Activated CD8-positive, alpha-beta memory T cell treated with anti-CD3 and anti-CD28 coated beads, Interleukin-2, amount 10 ng/mL, durations not matched to agents 7 days and 5 days (primary cell): ENCODE data around the gene ALOX15. TPM values are rescaled to one million over a fixed set of nuclear protein-coding genes. Genes with fewer than 3 reads are reported as not detected.
"Not testable (repeated sequence)": the region's sequence is repeated elsewhere in the genome, so short reads cannot be mapped to it uniquely, and the experiment has no call there.

Experiments used
- ATAC-seq: fragments of 150-1000 bp; cut with Tn5 transposase; one replicate; pipeline ENCODE4 v1.10.0; 2021; ENCODE audit warnings: moderate library complexity
- CTCF ChIA-PET: fragments of 350-600 bp; sonication (Branson Sonifier 250); formaldehyde crosslinking; loops from one replicate; lab custom pipeline; 2021; ENCODE audit warnings: antibody characterized with exemption; lab: Charles Lee
- DNase-seq: peaks from one replicate; pipeline ENCODE4 v3.0.0-alpha.2; 2020
- H3K27ac Mint-ChIP-seq: one replicate; pipeline ENCODE4 v1.8.0; 2021; ENCODE audit warnings: mild to moderate bottlenecking, mixed read lengths
- H3K27me3 Mint-ChIP-seq: one replicate; pipeline ENCODE4 v1.8.0; 2021; ENCODE audit warnings: mixed read lengths
- H3K36me3 Mint-ChIP-seq: one replicate; pipeline ENCODE4 v1.8.0; 2021; ENCODE audit warnings: mild to moderate bottlenecking, mixed read lengths
- H3K4me1 Mint-ChIP-seq: one replicate; pipeline ENCODE4 v1.8.0; 2021; ENCODE audit warnings: mixed read lengths
- H3K4me3 Mint-ChIP-seq: one replicate; pipeline ENCODE4 v1.8.0; 2021; ENCODE audit warnings: mild to moderate bottlenecking, moderate library complexity, mixed read lengths
- H3K9me3 Mint-ChIP-seq: one replicate; pipeline ENCODE4 v1.8.0; 2022; ENCODE audit warnings: low read depth, mixed read lengths
- total RNA-seq, 2 experiments: library from RNA; stranded (reverse); gene quantifications; one replicate each; pipeline ENCODE4 v1.2.3, GENCODE V29; 2021

The ALOX15 gene
- total RNA-seq, 2 experiments from 2014 or later, result not detected

DNA sequence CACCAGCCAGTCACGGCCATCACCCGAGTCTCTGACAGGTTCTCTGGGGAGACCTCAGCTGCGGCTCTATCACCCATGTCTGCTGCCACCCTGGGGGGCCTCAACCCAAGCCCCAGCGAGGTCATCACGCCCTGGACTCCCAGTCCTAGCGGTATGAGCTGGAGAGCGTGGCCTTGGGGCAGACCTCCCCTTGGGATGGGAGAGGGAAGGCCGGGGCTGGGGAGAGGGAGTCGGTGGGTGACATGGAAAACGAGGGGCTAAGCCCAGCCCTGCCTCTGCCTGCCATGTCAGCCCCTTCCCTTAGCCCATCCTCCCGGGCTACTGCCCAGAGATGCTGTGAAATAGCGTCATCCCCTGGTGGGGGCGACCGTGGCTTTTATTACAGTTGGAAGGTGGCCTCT lies 48.5 kb downstream of the ALOX15 start:
- DNase-seq, result no peak
- Mint-ChIP-seq H3K36me3 (no peaks in the 10 kb centered on the region), H3K9me3 (no peaks in the 10 kb centered on the region), H3K4me1 (peaks cover 4% of the 10 kb centered on the region), H3K27me3 (peaks cover 11% of the 10 kb centered on the region), H3K4me3 (no peak overlapping the region), H3K27ac (no peak overlapping the region)
- CTCF ChIA-PET, result no interaction called here
- no peak for ATAC-seq

DNA sequence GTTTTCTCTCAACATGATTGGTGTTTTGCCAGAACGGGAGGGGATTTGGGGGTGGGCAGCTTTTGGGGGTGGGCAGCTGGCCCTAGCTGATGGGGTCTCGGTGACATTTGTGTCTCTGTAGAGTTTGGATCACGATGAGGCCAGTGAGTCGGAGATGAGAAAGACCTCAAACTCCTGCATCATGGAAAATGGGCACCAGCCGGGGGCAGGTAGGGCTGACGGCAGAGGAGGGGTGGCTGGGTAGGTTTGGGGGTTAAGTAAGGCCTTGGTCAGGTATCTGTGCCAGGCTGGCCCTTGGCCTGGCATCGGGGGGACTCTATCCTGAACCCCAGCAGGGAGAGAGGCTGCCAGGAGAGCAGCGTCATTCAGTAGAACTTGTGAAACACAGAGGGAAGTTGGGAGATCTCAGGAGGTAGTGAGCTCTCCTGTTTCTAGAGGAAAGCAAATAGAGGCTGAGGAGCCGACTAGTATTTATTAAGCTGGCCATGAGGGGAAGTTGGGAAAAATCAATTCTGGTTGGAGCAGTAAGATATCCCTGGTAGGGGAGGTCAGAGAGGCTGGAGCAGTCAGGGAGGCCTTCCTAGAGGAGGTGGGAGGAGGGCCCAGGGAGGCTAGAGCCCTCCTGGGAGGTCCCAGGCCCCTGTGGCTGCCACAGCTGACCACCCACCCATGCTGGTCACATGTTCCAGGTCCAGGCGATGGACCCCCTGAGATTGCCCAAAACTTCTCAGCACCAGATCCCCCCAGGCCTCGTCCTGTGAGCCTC lies 49.1 kb downstream of the ALOX15 start:
- Mint-ChIP-seq H3K4me3 (no peak overlapping the region), H3K9me3 (no peaks in the 10 kb centered on the region), H3K27ac (no peak overlapping the region), H3K27me3 (peaks cover 13% of the 10 kb centered on the region), H3K4me1 (peaks cover 4% of the 10 kb centered on the region), H3K36me3 (no peaks in the 10 kb centered on the region)
- CTCF ChIA-PET, result no interaction called here
- DNase-seq, result no peak
- no peak for ATAC-seq

DNA sequence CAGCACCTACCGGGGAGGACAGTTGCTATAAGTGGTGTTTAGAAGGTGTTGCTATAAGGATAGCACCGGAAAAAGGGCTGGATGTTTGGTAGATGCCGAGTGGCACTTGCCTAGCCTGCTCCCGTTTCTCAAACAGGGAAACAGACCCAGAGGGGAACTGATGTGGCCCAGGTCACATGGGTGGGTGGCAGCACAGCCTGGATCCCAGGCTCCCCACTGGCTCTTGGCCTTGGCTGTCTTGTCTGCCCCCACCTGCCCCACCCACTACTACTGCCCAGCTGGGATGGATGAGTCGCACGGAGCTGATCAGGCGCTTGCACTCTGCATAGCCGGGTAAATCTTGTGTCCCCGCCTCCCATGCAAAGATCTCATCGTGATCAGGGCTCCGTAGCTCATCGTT lies 49.9 kb downstream of the ALOX15 start:
- Mint-ChIP-seq H3K4me3 (no peak overlapping the region), H3K36me3 (no peaks in the 10 kb centered on the region), H3K9me3 (no peaks in the 10 kb centered on the region), H3K27me3 (peaks cover 21% of the 10 kb centered on the region), H3K27ac (no peak overlapping the region), H3K4me1 (peaks cover 4% of the 10 kb centered on the region)
- DNase-seq, result no peak
- no peak for ATAC-seq
- CTCF ChIA-PET, result interaction anchor here (1.7 kb wide), 1 partner anchor 24 kb away, joined by 5 read pairs; no protein-coding TSS in a partner anchor

DNA sequence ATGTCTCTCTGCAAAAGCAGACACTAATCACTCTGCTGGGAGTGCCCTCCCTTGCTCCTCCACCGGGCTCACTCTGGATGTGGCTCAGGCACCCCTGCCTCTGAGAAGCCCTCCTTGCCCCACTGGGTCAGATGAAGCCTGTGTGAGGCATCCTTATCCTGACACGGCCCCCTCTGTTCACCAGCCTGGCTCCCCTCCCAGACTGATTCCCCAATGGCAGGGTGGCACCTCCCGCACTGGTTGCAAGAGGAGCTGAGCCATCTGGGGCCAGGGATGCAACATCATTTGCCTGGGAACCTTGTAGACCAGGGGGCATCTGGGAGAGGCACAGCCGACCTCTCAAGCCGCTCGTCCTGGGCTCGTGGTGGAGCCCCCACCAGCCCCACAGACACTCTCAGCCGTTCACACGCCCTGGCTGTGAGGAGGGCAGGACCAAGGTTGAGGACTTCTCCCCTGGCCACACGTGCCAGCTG lies 50.5 kb downstream of the ALOX15 start:
- Mint-ChIP-seq H3K9me3 (no peaks in the 10 kb centered on the region), H3K36me3 (no peaks in the 10 kb centered on the region), H3K27me3 (peaks cover 26% of the 10 kb centered on the region), H3K4me3 (no peak overlapping the region), H3K4me1 (peaks cover 4% of the 10 kb centered on the region), H3K27ac (no peak overlapping the region)
- CTCF ChIA-PET, result interaction anchor here (1.7 kb wide), 1 partner anchor 23 kb away, joined by 5 read pairs; no protein-coding TSS in a partner anchor
- no peak for ATAC-seq
- DNase-seq, result no peak

DNA sequence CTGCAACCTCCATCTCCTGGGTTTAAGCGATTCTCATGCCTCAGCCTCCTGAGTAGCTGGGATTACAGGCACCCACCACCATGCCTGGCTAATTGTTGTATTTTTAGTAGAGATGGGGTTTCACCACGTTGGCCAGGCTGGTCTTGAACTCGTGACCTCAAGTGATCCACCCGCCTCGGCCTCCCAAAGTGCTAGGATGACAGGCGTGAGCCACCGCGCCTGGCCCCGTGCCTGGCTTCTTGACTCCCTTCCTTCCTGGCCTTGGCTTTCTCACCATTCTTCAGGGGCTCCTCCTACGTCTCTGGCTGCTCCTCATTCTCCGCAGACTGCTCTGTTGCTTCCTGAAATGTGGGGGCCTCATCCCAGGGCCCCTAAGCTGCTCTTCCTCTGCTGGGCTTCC lies 51.4 kb downstream of the ALOX15 start:
- CTCF ChIA-PET, result interaction anchor here (1.7 kb wide), 1 partner anchor 22 kb away, joined by 5 read pairs; no protein-coding TSS in a partner anchor
- not testable (repeated sequence) for H3K4me3 Mint-ChIP-seq, H3K9me3 Mint-ChIP-seq, ATAC-seq, DNase-seq, H3K4me1 Mint-ChIP-seq, H3K36me3 Mint-ChIP-seq, H3K27ac Mint-ChIP-seq
- peaks cover 33% of the 10 kb centered on the region for H3K27me3 Mint-ChIP-seq

DNA sequence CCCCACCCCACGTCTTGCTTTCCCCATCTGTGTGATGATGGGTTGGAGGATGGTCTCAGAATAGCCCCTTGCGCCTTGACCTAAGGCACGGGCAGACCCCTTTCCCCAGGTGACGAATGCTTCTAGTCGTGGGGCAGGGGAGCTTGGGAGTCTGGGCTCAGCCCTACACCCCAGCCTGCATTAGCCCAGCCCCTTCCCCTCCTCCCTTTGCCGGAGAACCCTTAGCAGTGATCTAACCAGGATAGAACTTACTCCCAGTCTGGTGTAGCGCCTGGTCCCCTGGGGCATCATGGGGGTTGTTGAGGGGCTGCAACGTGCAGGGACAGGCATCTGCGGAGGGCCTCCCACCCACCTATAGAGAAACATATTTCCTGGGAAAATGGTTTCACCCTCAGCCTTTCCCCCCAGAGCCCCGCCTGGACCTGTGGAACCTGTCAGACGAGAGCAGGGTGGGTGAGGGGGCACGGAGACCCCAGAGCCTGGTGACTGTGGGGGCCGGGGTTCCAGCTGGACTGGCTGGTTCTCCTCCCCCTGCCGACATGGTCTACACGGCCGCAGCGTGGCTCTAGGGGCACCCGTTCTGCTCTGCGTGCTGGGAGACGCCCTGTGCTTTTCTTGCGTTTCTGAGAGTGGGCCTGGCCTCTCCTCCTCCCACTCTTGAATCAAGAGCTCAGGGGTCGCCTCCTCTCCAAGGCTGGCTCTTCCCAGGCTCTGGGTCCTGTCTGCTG lies 52.4 kb downstream of the ALOX15 start:
- Mint-ChIP-seq H3K4me3 (no peak overlapping the region), H3K36me3 (no peaks in the 10 kb centered on the region), H3K9me3 (no peaks in the 10 kb centered on the region), H3K27ac (no peak overlapping the region), H3K4me1 (no peaks in the 10 kb centered on the region), H3K27me3 (peaks cover 31% of the 10 kb centered on the region)
- CTCF ChIA-PET, result interaction anchor here (1.1 kb wide), 1 partner anchor 22 kb away, joined by 3 read pairs; no protein-coding TSS in a partner anchor
- ATAC-seq (no peak), DNase-seq (no peak)

DNA sequence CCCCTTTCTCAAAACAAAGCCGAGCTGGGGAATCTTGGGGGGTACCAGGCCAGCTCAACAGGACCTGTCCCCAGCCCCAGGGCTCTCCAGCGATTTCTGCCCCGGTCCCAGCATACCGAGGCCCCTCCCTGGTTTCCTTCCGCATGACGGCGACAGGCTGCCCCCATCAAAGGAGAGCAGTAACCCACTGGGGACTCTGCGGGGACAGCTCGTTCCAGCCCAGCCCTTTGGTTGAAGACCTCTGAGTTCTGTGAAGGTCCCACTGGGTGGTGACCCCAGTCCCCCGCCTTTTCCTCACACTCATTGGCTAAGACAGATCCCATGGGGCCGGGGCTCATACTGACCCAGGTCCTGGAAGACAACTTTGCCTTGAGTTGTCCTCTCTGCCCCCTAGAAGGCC lies 53.1 kb downstream of the ALOX15 start:
- Mint-ChIP-seq H3K4me3 (no peak overlapping the region), H3K27me3 (peaks cover 37% of the 10 kb centered on the region), H3K4me1 (peaks cover 3% of the 10 kb centered on the region), H3K36me3 (no peaks in the 10 kb centered on the region), H3K9me3 (no peaks in the 10 kb centered on the region), H3K27ac (no peak overlapping the region)
- ATAC-seq (no peak), DNase-seq (no peak)
- CTCF ChIA-PET, result interaction anchor here (1.1 kb wide), 1 partner anchor 21 kb away, joined by 3 read pairs; no protein-coding TSS in a partner anchor

DNA sequence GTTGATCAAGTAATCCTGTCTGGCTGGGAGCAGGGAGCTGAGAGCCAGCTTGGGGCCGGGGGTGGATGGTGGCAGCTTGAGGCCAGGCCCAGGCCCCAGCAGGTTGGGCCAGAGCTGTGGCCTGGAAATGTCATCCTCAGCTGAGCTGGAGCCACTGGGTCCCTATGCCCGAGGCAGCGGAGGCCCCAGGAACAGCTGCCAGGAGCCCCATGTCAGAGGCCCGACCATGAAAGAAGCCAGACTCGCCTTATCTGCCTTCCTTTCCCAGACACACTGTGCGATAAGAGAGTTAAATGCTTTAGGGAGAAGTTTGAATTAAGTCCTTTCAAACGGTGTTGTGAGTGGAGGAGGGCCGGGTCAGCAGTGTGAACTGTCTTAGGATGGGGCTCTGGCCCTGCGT lies 53.7 kb downstream of the ALOX15 start:
- Mint-ChIP-seq H3K27ac (no peak overlapping the region), H3K9me3 (no peaks in the 10 kb centered on the region), H3K36me3 (no peaks in the 10 kb centered on the region), H3K27me3 (peaks cover 43% of the 10 kb centered on the region), H3K4me3 (no peak overlapping the region), H3K4me1 (peaks cover 3% of the 10 kb centered on the region)
- DNase-seq (no peak), ATAC-seq (no peak)
- CTCF ChIA-PET, result interaction anchor here (1.3 kb wide), 1 partner anchor 23 kb away, joined by 4 read pairs; no protein-coding TSS in a partner anchor

DNA sequence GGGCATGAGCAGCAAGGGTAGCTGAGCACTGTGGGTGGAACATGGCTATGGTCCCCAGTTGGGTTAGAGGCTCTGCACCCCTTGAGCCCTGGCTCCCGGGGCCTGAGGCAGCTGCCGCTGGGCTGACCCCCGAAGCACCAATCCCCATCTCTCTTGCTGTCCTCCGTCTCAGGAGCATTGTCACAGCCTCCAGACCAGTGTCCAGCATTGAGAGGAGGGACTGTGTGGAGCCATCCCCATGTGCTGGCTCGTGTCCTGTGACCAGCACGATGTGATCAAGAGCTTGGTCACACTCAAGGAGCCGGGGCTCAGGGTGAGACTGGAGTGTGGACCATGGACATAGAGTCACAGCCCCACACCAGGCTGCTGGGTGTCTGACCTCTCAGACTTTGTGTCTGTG lies 54.3 kb downstream of the ALOX15 start:
- peaks cover 49% of the 10 kb centered on the region for H3K27me3 Mint-ChIP-seq
- no peak overlapping the region for H3K27ac Mint-ChIP-seq
- H3K9me3 Mint-ChIP-seq, result no peaks in the 10 kb centered on the region
- H3K4me3 Mint-ChIP-seq, result no peak overlapping the region
- H3K36me3 Mint-ChIP-seq, result no peaks in the 10 kb centered on the region
- ATAC-seq (no peak), DNase-seq (no peak)
- peaks cover 3% of the 10 kb centered on the region for H3K4me1 Mint-ChIP-seq
- CTCF ChIA-PET, result interaction anchor here (0.7 to 1.5 kb wide), 3 partner anchors 13 to 22 kb away, joined by 3 to 6 read pairs (median 4); no protein-coding TSS in a partner anchor

DNA sequence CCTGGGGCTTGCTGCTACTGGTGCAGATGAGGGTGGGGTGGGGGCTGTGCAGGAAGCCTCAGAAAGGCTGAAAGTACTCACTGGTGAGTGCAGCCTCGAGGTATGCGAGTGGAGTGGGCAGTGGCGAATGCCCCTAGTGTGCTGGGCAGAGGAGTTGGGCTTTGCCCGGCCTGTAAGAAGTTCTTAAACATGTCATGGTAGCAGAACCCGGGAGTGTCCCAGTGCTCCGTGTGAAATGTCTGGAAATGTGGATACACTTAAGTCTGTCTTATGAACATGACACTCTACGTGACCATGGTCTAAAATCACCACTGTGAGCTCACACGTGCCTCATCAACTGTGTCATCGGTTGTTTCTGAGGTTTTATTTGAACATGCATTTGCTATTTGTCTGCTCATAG lies 55.4 kb downstream of the ALOX15 start:
- H3K36me3 Mint-ChIP-seq, result no peaks in the 10 kb centered on the region
- no peak overlapping the region for H3K4me3 Mint-ChIP-seq
- H3K4me1 Mint-ChIP-seq, result peaks cover 3% of the 10 kb centered on the region
- H3K27me3 Mint-ChIP-seq, result peaks cover 60% of the 10 kb centered on the region
- CTCF ChIA-PET, result interaction anchor here (1.5 kb wide), 1 partner anchor 19 kb away, joined by 6 read pairs; no protein-coding TSS in a partner anchor
- DNase-seq (no peak), ATAC-seq (no peak)
- H3K9me3 Mint-ChIP-seq, result no peaks in the 10 kb centered on the region
- no peak overlapping the region for H3K27ac Mint-ChIP-seq

DNA sequence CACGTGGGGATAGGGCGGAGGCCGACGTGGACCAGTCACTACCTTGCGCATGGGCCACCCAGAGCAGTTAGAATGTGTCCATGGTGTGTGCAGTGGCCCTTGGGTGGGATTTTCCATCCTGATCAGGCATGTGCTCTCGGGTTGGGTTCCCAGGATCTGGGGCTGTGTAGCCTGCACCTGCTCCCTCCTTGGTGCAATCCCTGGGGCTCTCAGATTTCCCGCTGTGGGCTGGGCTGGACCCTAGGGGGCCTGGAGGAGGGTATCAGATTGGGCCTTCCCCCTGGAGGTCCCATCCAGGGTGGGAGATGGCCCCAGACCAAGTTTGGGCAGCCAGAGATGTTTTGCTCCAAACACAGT lies 55.9 kb downstream of the ALOX15 start:
- H3K27ac Mint-ChIP-seq, result no peak overlapping the region
- peaks cover 60% of the 10 kb centered on the region for H3K27me3 Mint-ChIP-seq
- H3K9me3 Mint-ChIP-seq, result no peaks in the 10 kb centered on the region
- CTCF ChIA-PET, result no interaction called here
- DNase-seq, result no peak
- H3K36me3 Mint-ChIP-seq, result no peaks in the 10 kb centered on the region
- no peak overlapping the region for H3K4me3 Mint-ChIP-seq
- no peak for ATAC-seq
- H3K4me1 Mint-ChIP-seq, result peaks cover 3% of the 10 kb centered on the region

DNA sequence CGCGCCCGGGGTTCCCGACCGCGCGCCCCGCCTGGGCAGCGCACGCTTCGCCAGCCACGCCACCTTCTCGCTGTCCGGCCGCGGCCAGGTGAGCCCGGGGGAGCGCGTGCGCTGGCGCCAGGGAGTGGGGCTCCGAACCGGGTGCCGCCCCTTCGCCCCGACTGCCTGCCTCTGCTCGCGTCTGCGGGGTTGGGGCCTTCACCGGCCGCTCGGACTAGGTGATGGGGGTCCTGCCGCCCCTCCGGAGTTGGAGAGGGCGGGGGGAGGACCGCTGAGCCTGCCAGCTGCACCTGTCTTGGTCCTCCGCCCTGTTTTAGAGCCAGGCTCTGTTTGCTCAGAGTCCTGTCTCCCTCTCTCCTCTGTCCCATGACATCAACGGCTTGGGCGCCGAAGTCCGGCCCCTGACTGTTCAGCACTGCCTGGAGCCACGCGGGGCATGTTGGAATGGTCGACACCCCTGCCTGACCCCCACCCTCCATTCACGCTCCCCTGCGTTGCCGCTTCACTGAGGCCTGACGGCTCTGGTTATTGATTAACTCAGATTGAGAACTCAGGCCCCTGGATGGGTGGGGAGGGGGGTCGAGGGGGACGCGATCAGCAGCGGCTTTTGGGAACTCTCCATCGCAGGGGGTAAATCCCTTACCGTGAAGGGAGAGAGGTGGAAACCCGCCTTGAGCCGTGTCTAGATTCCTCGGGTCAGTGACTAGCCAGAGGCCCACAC lies 56.4 kb downstream of the ALOX15 start:
- Mint-ChIP-seq H3K4me3 (no peak overlapping the region), H3K27me3 (peaks cover 55% of the 10 kb centered on the region), H3K4me1 (peaks cover 3% of the 10 kb centered on the region), H3K27ac (no peak overlapping the region), H3K9me3 (no peaks in the 10 kb centered on the region), H3K36me3 (no peaks in the 10 kb centered on the region)
- ATAC-seq, result no peak
- DNase-seq, result no peak
- CTCF ChIA-PET, result interaction anchor here (1.9 kb wide), 1 partner anchor 18 kb away, joined by 9 read pairs; no protein-coding TSS in a partner anchor
